Activated CD8-positive, alpha-beta T cell treated with anti-CD3 and anti-CD28 coated beads, Interleukin-2, amount 10 ng/mL, durations not matched to agents 7 days and 5 days (primary cell): ENCODE data around the gene EXOC4. TPM values are rescaled to one million over a fixed set of nuclear protein-coding genes. Genes with fewer than 3 reads are reported as not detected.
"Not testable (repeated sequence)": the region's sequence is repeated elsewhere in the genome, so short reads cannot be mapped to it uniquely, and the experiment has no call there.

ENCODE experiments used
- ATAC-seq: fragments of 150-1000 bp; cut with Tn5 transposase; one replicate; pipeline ENCODE4 v1.10.0; 2021; ENCODE audit warnings: moderate library complexity
- CTCF ChIA-PET: fragments of 350-600 bp; sonication (Branson Sonifier 250); formaldehyde crosslinking; loops from one replicate; lab custom pipeline; 2021; ENCODE audit warnings: antibody characterized with exemption; lab: Charles Lee
- POLR2A ChIA-PET: fragments of 350-600 bp; sonication (Branson Sonifier 250); formaldehyde crosslinking; loops from one replicate; lab custom pipeline; 2021; ENCODE audit warnings: antibody characterized with exemption; lab: Charles Lee
- DNase-seq: peaks from one replicate; pipeline ENCODE4 v3.0.0-alpha.2; 2020
- H3K27ac Mint-ChIP-seq: one replicate; pipeline ENCODE4 v1.8.0; 2021; ENCODE audit warnings: mild to moderate bottlenecking, mixed read lengths
- H3K27me3 Mint-ChIP-seq: one replicate; pipeline ENCODE4 v1.8.0; 2021; ENCODE audit warnings: low read depth, mixed read lengths
- H3K36me3 Mint-ChIP-seq: one replicate; pipeline ENCODE4 v1.8.0; 2021; ENCODE audit warnings: low read depth, mixed read lengths
- H3K4me1 Mint-ChIP-seq: one replicate; pipeline ENCODE4 v1.8.0; 2021; ENCODE audit warnings: low read depth, mixed read lengths
- H3K4me3 Mint-ChIP-seq: one replicate; pipeline ENCODE4 v1.8.0; 2021; ENCODE audit warnings: mild to moderate bottlenecking, mixed read lengths
- H3K9me3 Mint-ChIP-seq: one replicate; pipeline ENCODE4 v1.8.0; 2022; ENCODE audit warnings: mixed read lengths; ENCODE audit not compliant: insufficient read depth
- total RNA-seq, 2 experiments: library from RNA; stranded (reverse); gene quantifications; one replicate each; pipeline ENCODE4 v1.2.3, GENCODE V29; 2021

The EXOC4 gene
- total RNA-seq, 2 experiments from 2014 or later = 68.2 to 75.1 TPM

- no peaks in the 10 kb centered on the region for H3K27me3 Mint-ChIP-seq
- H3K4me3 Mint-ChIP-seq = no peak overlapping the region
- CTCF ChIA-PET = no interaction called here
- no peaks in the 10 kb centered on the region for H3K4me1 Mint-ChIP-seq
- POLR2A ChIA-PET = no interaction called here
- H3K9me3 Mint-ChIP-seq = no peaks in the 10 kb centered on the region
- DNase-seq (no peak), ATAC-seq (no peak)
- H3K27ac Mint-ChIP-seq = no peak overlapping the region
- peaks cover 40% of the 10 kb centered on the region for H3K36me3 Mint-ChIP-seq
Measured at GRCh38 chr7:133275446-133276095, 22.7 kb downstream of the EXOC4 start.

GRCh38 chr7:133278975-133279374 is 26.1 kb downstream of the EXOC4 start:
- POLR2A ChIA-PET, CTCF ChIA-PET, H3K4me1 Mint-ChIP-seq, H3K27me3 Mint-ChIP-seq, H3K4me3 Mint-ChIP-seq, H3K9me3 Mint-ChIP-seq, ATAC-seq, H3K27ac Mint-ChIP-seq, DNase-seq: not testable (repeated sequence)
- H3K36me3 Mint-ChIP-seq = peaks cover 40% of the 10 kb centered on the region

GRCh38 chr7:133282094-133282493 is 29.2 kb downstream of the EXOC4 start:
- POLR2A ChIA-PET = no interaction called here
- CTCF ChIA-PET = no interaction called here
- Mint-ChIP-seq H3K9me3 (no peaks in the 10 kb centered on the region), H3K27ac (no peak overlapping the region), H3K4me3 (no peak overlapping the region), H3K27me3 (no peaks in the 10 kb centered on the region), H3K36me3 (peaks cover 23% of the 10 kb centered on the region), H3K4me1 (no peaks in the 10 kb centered on the region)
- ATAC-seq (no peak), DNase-seq (no peak)

- H3K27me3 Mint-ChIP-seq = no peaks in the 10 kb centered on the region
- no peak overlapping the region for H3K27ac Mint-ChIP-seq
- ATAC-seq (no peak), DNase-seq (no peak)
- no peaks in the 10 kb centered on the region for H3K4me1 Mint-ChIP-seq
- ChIA-PET CTCF (no interaction called here), POLR2A (no interaction called here)
- H3K36me3 Mint-ChIP-seq = peaks cover 21% of the 10 kb centered on the region
- no peaks in the 10 kb centered on the region for H3K9me3 Mint-ChIP-seq
- no peak overlapping the region for H3K4me3 Mint-ChIP-seq
Measured at GRCh38 chr7:133284092-133284491, 31.2 kb downstream of the EXOC4 start.

GRCh38 chr7:133288970-133289369 is 36.1 kb downstream of the EXOC4 start:
- POLR2A ChIA-PET = no interaction called here
- DNase-seq = no peak
- peaks cover 39% of the 10 kb centered on the region for H3K36me3 Mint-ChIP-seq

GRCh38 chr7:133290041-133290440 is 37.2 kb downstream of the EXOC4 start:
- H3K27me3 Mint-ChIP-seq = no peaks in the 10 kb centered on the region
- DNase-seq (no peak), ATAC-seq (no peak)
- no peak overlapping the region for H3K4me3 Mint-ChIP-seq
- peaks cover 39% of the 10 kb centered on the region for H3K36me3 Mint-ChIP-seq
- no peaks in the 10 kb centered on the region for H3K9me3 Mint-ChIP-seq
- H3K27ac Mint-ChIP-seq = no peak overlapping the region
- no peaks in the 10 kb centered on the region for H3K4me1 Mint-ChIP-seq
- POLR2A ChIA-PET = no interaction called here
- CTCF ChIA-PET = no interaction called here

More at GRCh38 chr7:133288970-133289369, 36.1 kb downstream of the EXOC4 start:
- Mint-ChIP-seq H3K4me3 (no peak overlapping the region), H3K4me1 (no peaks in the 10 kb centered on the region), H3K27me3 (no peaks in the 10 kb centered on the region), H3K9me3 (no peaks in the 10 kb centered on the region), H3K27ac (no peak overlapping the region)
- no peak for ATAC-seq
- CTCF ChIA-PET = no interaction called here

GRCh38 chr7:133290676-133291333 is 37.9 kb downstream of the EXOC4 start:
- Mint-ChIP-seq H3K27me3 (no peaks in the 10 kb centered on the region), H3K36me3 (peaks cover 39% of the 10 kb centered on the region), H3K4me1 (no peaks in the 10 kb centered on the region), H3K4me3 (no peak overlapping the region), H3K9me3 (no peaks in the 10 kb centered on the region), H3K27ac (no peak overlapping the region)
- DNase-seq (no peak), ATAC-seq (no peak)
- ChIA-PET POLR2A (no interaction called here), CTCF (interaction anchor here (1.3 kb wide), 1 partner anchor 18 kb away, joined by 5 read pairs; no protein-coding TSS in a partner anchor)

- no peak overlapping the region for H3K4me3 Mint-ChIP-seq
- H3K4me1 Mint-ChIP-seq = no peaks in the 10 kb centered on the region
- peaks cover 37% of the 10 kb centered on the region for H3K36me3 Mint-ChIP-seq
- POLR2A ChIA-PET = no interaction called here
- no peaks in the 10 kb centered on the region for H3K27me3 Mint-ChIP-seq
- DNase-seq (no peak), ATAC-seq (no peak)
- H3K9me3 Mint-ChIP-seq = no peaks in the 10 kb centered on the region
- no peak overlapping the region for H3K27ac Mint-ChIP-seq
- CTCF ChIA-PET = interaction anchor here (0.8 kb wide), 1 partner anchor 25 kb away, joined by 3 read pairs; no protein-coding TSS in a partner anchor
Measured at GRCh38 chr7:133292631-133293030, 39.8 kb downstream of the EXOC4 start.

- H3K36me3 Mint-ChIP-seq = peaks cover 30% of the 10 kb centered on the region
- H3K27ac Mint-ChIP-seq = no peak overlapping the region
- H3K4me1 Mint-ChIP-seq = no peaks in the 10 kb centered on the region
- POLR2A ChIA-PET = interaction anchor here (0.6 kb wide), 1 partner anchor 1824 kb away, joined by 3 read pairs; no protein-coding TSS in a partner anchor
- ATAC-seq = no peak
- no peak overlapping the region for H3K4me3 Mint-ChIP-seq
- no peaks in the 10 kb centered on the region for H3K27me3 Mint-ChIP-seq
- no peaks in the 10 kb centered on the region for H3K9me3 Mint-ChIP-seq
- no peak for DNase-seq
- CTCF ChIA-PET = no interaction called here
Measured at GRCh38 chr7:133293384-133294160, 40.7 kb downstream of the EXOC4 start.

- Mint-ChIP-seq H3K36me3 (peaks cover 25% of the 10 kb centered on the region), H3K27ac (no peak overlapping the region), H3K4me3 (no peak overlapping the region), H3K27me3 (no peaks in the 10 kb centered on the region), H3K9me3 (no peaks in the 10 kb centered on the region), H3K4me1 (no peaks in the 10 kb centered on the region)
- DNase-seq (no peak), ATAC-seq (no peak)
- ChIA-PET CTCF (no interaction called here), POLR2A (interaction anchor here (0.6 kb wide), 1 partner anchor 1825 kb away, joined by 3 read pairs; no protein-coding TSS in a partner anchor)
Measured at GRCh38 chr7:133294234-133294633, 41.4 kb downstream of the EXOC4 start.

GRCh38 chr7:133295484-133295883 is 42.6 kb downstream of the EXOC4 start:
- Mint-ChIP-seq H3K4me3 (no peak overlapping the region), H3K27ac (no peak overlapping the region), H3K36me3 (peaks cover 15% of the 10 kb centered on the region), H3K9me3 (no peaks in the 10 kb centered on the region), H3K27me3 (no peaks in the 10 kb centered on the region), H3K4me1 (no peaks in the 10 kb centered on the region)
- ATAC-seq (no peak), DNase-seq (no peak)
- ChIA-PET CTCF (no interaction called here), POLR2A (no interaction called here)

- ATAC-seq (no peak), DNase-seq (no peak)
- Mint-ChIP-seq H3K27me3 (no peaks in the 10 kb centered on the region), H3K4me3 (no peak overlapping the region), H3K9me3 (no peaks in the 10 kb centered on the region), H3K36me3 (peaks cover 6% of the 10 kb centered on the region), H3K27ac (no peak overlapping the region), H3K4me1 (no peaks in the 10 kb centered on the region)
- POLR2A ChIA-PET = no interaction called here
- CTCF ChIA-PET = no interaction called here
Measured at GRCh38 chr7:133297093-133297492, 44.2 kb downstream of the EXOC4 start.
